ENCODE results near the gene RNF146. TPM values are rescaled to one million over a fixed set of nuclear protein-coding genes. Genes with fewer than 3 reads are reported as not detected.

The RNF146 gene
- total and polyA plus RNA-seq, 9 of the 15 experiments (the other 6 are each of a cell fraction or from before 2014, with no cell fraction given) = 8.4 to 30.5 (median 17.5) TPM

DNA sequence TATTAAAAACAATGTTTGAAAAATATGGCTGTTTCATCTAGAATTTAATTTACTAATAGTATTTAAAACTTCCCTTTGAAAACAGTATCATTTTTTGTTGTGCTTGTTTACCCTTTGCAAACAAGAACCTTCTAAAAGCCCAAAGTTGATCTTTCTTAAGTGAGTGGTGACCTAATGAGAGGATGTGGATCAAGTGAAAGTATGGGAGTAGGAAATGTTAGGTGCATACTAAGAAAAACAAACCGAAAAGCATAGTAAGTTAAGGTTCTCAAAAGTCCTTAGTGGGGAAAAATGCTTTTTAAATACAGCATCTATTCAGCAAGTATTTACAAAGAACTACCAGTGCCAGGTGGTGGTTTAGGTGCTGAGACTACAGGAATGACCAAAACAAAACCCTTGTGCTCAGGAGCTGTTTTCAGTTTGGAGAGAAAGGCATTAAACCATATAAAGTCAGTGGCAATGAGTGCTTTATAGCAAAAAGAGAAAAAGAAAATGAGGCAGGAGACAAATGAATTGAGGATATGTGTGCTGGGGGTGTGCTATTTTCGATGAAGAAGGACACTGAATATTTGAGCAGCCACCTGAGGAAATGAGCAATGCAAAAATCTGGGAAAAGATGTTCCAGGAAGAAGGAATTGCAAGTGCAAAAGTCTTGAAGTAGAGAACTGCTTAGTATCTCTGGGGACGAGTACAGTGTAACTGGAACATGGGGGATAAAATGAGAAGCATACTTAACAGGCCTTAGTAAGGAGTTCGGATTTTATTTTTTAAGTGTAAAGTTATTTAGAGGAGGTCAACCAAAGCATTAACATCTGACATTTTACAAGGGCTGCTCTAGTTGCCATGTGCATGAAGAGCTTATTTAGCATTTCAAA is 24.0 kb downstream of the RNF146 start:
- Histone ChIP-seq H3K27me3 (ENCODE audit: control insufficient read depth in 2 of 2, insufficient read depth in 2 of 2, low read length in 2 of 2) (no peaks in the 10 kb centered on the region), H2AFZ (ENCODE audit: low read depth, low read length) (no peak overlapping the region), H3K9ac (ENCODE audit: insufficient read depth in 1 of 2, low read depth in 2 of 2, low read length in 2 of 2) (no peak overlapping the region), H3K4me2 (ENCODE audit: insufficient read depth, low read length) (no peak overlapping the region), H3K9me1 (ENCODE audit: control insufficient read depth, insufficient read depth, low read length) (no peaks in the 10 kb centered on the region), H3K4me3 (no peak overlapping the region), H3K4me1 (replicated peaks in 1 of 2; ENCODE audit: control insufficient read depth in 2 of 2, insufficient read depth in 2 of 2, low read length in 2 of 2) (no peaks in the 10 kb centered on the region), H3K79me2 (ENCODE audit: control insufficient read depth, insufficient read depth, low read length) (no peaks in the 10 kb centered on the region), H3K9me3 (replicated peaks; ENCODE audit: control insufficient read depth, insufficient read depth, low read depth, low read length) (no peaks in the 10 kb centered on the region), H3K36me3 (ENCODE audit: control insufficient read depth, insufficient read depth, low read length) (peaks cover 63% of the 10 kb centered on the region), H3K27ac (ENCODE audit: extremely low read depth, low read depth, low read length) (no peak overlapping the region), H4K20me1 (replicated peaks; ENCODE audit: control insufficient read depth, insufficient read depth, low read length) (no peaks in the 10 kb centered on the region)
- 91% methylated on average over 4 of the region's 4 CpGs for WGBS (ENCODE audit: insufficient coverage, low coverage, missing lambda C conversion rate)
- CTCF ChIA-PET (ENCODE audit: low intra/inter-chr PET ratio) = no interaction called here
- intact Hi-C loops (cut with micrococcal nuclease) = no loop called here
- TF ChIP-seq SUPT5H (IDR thresholded peaks at IDR 0.05) = 0 out of 2 replicates have a peak, but pooled peaks have one; percentile 18
- TF ChIP-seq, protein P1, sequence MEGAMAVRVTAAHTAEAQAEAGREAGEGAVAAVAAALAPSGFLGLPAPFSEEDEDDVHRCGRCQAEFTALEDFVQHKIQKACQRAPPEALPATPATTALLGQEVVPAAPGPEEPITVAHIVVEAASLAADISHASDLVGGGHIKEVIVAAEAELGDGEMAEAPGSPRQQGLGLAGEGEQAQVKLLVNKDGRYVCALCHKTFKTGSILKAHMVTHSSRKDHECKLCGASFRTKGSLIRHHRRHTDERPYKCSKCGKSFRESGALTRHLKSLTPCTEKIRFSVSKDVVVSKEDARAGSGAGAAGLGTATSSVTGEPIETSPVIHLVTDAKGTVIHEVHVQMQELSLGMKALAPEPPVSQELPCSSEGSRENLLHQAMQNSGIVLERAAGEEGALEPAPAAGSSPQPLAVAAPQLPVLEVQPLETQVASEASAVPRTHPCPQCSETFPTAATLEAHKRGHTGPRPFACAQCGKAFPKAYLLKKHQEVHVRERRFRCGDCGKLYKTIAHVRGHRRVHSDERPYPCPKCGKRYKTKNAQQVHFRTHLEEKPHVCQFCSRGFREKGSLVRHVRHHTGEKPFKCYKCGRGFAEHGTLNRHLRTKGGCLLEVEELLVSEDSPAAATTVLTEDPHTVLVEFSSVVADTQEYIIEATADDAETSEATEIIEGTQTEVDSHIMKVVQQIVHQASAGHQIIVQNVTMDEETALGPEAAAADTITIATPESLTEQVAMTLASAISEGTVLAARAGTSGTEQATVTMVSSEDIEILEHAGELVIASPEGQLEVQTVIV (CRISPR knock-in tag; IDR thresholded peaks at IDR 0.05; ENCODE audit: borderline replicate concordance) = no peak
- DNase-seq (ENCODE audit: extremely low read depth in 1 of 4, low spot score in 3 of 4) (no peak), ATAC-seq (no peak; the same call in 1 of the 3 replicates), FAIRE-seq (no peak)
- POLR2A ChIA-PET = interaction anchor here (1.0 to 1.9 kb wide), 3 partner anchors 11 to 24 kb away, joined by 3 to 6 read pairs (median 3); partner anchors contain the start of gene RNF146
- in situ Hi-C loops (cut with MboI) = no loop called here
- no TSS peak for BruUV-seq (replicated peaks)
